Measurements from ENCODE around the gene DLGAP4.

- TF ChIP-seq CTCF (conservative IDR thresholded peaks at IDR 0.05; ENCODE audit: low read depth, low read length) (no peak), EZH2 (IDR thresholded peaks at IDR 0.05; ENCODE audit: borderline replicate concordance, low read depth, low read length, poor library complexity, severe bottlenecking) (no peak)
Measured at GRCh38 chr20:36396847-36397630, 90.9 kb downstream of the DLGAP4 start.

Measured in A673 (cell line).